Gastroesophageal sphincter (tissue), 4 donors: ENCODE data around the gene ACER2. TPM values are rescaled to one million over a fixed set of nuclear protein-coding genes. Genes with fewer than 3 reads are reported as not detected.

Experiments
- ATAC-seq: fragments of 150-250 bp; one replicate; pipeline ENCODE4 v1.9.1; 2016; ENCODE audit warnings: mild to moderate bottlenecking, moderate library complexity
- H3K27ac ChIP-seq, 4 donors: fragments of 200-600 bp; sonication (generic) in 3 of 4; 1 replicate in 3 of 4; 2 replicates in 1 of 4; pipeline ENCODE4 v1.5.1; 2016 to 2019
- H3K27me3 ChIP-seq: fragments of 200-600 bp; sonication (generic); one replicate; pipeline ENCODE4 v1.5.1; 2019
- H3K36me3 ChIP-seq, 2 donors: fragments of 200-600 bp; sonication (generic); one replicate each; pipeline ENCODE4 v1.5.1; 2019; ENCODE audit warnings: control low read depth in 1 of 2
- H3K4me1 ChIP-seq, 3 donors: fragments of 200-600 bp; sonication (generic); 1 replicate in 2 of 3; 2 replicates in 1 of 3; pipeline ENCODE4 v1.5.1; 2016 to 2019; ENCODE audit warnings: control low read depth in 2 of 3
- H3K4me3 ChIP-seq, 2 donors: fragments of 200-600 bp; sonication (generic); one replicate each; pipeline ENCODE4 v1.5.1; 2019; ENCODE audit warnings: mild to moderate bottlenecking in 1 of 2, moderate library complexity in 1 of 2
- H3K9me3 ChIP-seq, 3 donors: fragments of 200-600 bp; sonication (generic); one replicate each; pipeline ENCODE4 v1.5.1; 2017 to 2019; ENCODE audit warnings: control low read depth in 2 of 3
- CTCF ChIP-seq, 4 experiments: fragments of 200-600 bp in 2 of 4; fragments of 450-650 bp in 2 of 4; sonication (generic) in 1 of 4; IDR thresholded peaks; one replicate each; pipeline ENCODE4 v1.5.1; 2017 to 2019; ENCODE audit warnings: antibody characterized with exemption in 4 of 4, mild to moderate bottlenecking in 2 of 4, moderate library complexity in 2 of 4
- EP300 ChIP-seq: sonication (generic); formaldehyde crosslinking; IDR thresholded peaks from one replicate; pipeline ENCODE4 v1.6.1; 2017; ENCODE audit warnings: antibody characterized with exemption, mild to moderate bottlenecking
- POLR2A ChIP-seq, 2 donors: fragments of 450-650 bp; IDR thresholded peaks; one replicate each; pipeline ENCODE4 v1.6.1; 2017; ENCODE audit warnings: antibody characterized with exemption in 2 of 2, mild to moderate bottlenecking in 2 of 2, moderate library complexity in 1 of 2
- POLR2AphosphoS5 ChIP-seq: sonication (generic); formaldehyde crosslinking; IDR thresholded peaks from one replicate; pipeline ENCODE4 v1.6.1; 2017; ENCODE audit warnings: antibody characterized with exemption
- WGBS, 2 donors: methylation state at CpG; one replicate each; pipeline ENCODE4 v1.1.5; 2018; ENCODE audit warnings: low coverage in 1 of 2; 5-methylcytosine and 5-hydroxymethylcytosine counted together
- total RNA-seq, 4 donors: library from RNA; depleted of rRNA; stranded (reverse); fragments of >200 nt; gene quantifications; one replicate each; pipeline ENCODE4 v1.1.0, GENCODE V29; 2016

Gene ACER2
- total RNA-seq, 4 donors from 2014 or later, result 2.4 to 6.1 (median 3.2) TPM

DNA sequence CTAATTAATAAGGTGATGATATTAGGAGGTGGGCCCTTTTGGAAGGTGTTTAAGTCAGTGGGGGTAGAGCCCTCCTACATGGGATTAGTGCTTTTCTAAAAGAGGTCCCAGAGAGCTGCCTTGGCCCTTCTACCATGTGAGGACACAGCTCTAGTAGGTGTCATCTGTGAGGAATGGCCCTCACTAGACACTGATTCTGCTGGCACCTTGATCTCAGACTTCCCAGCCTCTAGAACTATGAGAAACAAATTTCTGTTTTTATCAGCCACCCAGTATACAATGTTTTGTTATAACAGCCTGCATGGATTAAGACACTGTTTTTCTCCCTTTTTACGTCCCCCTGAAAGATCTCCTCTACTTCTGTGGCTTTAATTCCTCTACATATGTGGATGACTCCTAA is 31.6 kb downstream of the ACER2 start:
- Histone ChIP-seq H3K4me1 (no peaks in the 10 kb centered on the region), H3K36me3 (peaks cover 0 to 27% of the 10 kb centered on the region in 2 donors), H3K27me3 (no peaks in the 10 kb centered on the region), H3K27ac (no peak overlapping the region), H3K9me3 (no peaks in the 10 kb centered on the region), H3K4me3 (no peak overlapping the region)
- 83 to 100% methylated on average over 1 of the region's 1 CpG for WGBS, 2 donors
- TF ChIP-seq EP300 (no peak), CTCF (IDR thresholded peaks at IDR 0.05) (no peak), POLR2AphosphoS5 (no peak)
- ATAC-seq, result no peak

- TF ChIP-seq POLR2A (IDR thresholded peaks at IDR 0.05) (no peak), POLR2AphosphoS5 (no peak), CTCF (IDR thresholded peaks at IDR 0.05) (no peak), EP300 (no peak)
- Histone ChIP-seq H3K4me3 (no peak overlapping the region), H3K4me1 (no peaks in the 10 kb centered on the region), H3K9me3 (no peaks in the 10 kb centered on the region), H3K36me3 (peaks cover 0 to 29% of the 10 kb centered on the region in 2 donors), H3K27me3 (no peaks in the 10 kb centered on the region), H3K27ac (no peak overlapping the region)
- WGBS, 2 donors, result 90 to 100% methylated on average over 1 to 5 of the region's 5 CpGs
- ATAC-seq, result peak; percentile 79
Observed at GRCh38 chr9:19440823-19441580, 32.2 kb downstream of the ACER2 start.

DNA sequence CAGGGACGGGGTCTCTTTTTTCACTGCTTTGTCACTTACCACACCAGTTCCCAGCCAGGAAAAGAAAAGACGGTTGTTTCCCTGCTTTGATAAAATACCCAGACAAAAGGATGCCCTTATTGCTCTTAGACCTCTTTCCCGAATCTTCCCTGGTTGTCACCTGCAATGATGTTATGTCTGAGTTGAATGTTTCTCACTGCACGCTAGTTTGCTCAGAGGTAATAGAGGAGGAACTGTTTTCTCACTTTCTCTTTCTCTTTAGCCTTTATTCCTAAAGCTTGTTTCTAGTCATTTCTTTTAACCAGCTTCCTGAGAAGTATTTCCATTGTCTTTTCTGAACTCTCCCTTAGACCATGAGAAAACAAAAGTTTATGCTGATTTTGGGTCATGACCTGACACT is 32.9 kb downstream of the ACER2 start:
- no peaks in the 10 kb centered on the region for H3K27me3 ChIP-seq
- no peak overlapping the region for H3K4me3 ChIP-seq
- no peaks in the 10 kb centered on the region for H3K4me1 ChIP-seq
- ATAC-seq, result no peak
- 77% methylated on average over 3 to 4 of the region's 4 CpGs for WGBS, 2 donors
- H3K9me3 ChIP-seq, result no peaks in the 10 kb centered on the region
- no peak overlapping the region for H3K27ac ChIP-seq
- TF ChIP-seq POLR2AphosphoS5, result no peak
- TF ChIP-seq POLR2A (IDR thresholded peaks at IDR 0.05), result no peak
- TF ChIP-seq EP300, result no peak
- no peak for TF ChIP-seq CTCF (IDR thresholded peaks at IDR 0.05)
- peaks cover 0 to 37% of the 10 kb centered on the region in 2 donors for H3K36me3 ChIP-seq

DNA sequence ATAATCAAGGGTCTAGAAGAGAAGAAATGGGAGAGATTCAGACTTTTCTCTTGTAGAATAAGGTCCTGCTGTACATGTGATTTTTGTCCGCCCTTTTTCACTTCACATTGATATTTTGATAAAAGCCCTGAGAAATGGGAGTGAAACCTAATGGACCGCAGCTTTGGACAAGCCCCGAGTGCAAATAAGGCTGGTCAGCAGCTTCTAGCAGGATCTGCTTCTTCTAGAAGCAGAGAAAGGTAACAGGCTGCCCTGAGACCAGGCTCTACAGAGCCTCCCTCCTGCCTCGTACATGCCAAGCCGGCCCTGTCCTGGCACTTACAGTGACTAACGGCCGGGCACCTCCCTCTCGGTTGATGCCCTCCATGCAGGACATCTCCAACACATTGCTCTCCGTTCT is 33.4 kb downstream of the ACER2 start:
- Histone ChIP-seq H3K36me3 (peaks cover 0 to 40% of the 10 kb centered on the region in 2 donors), H3K9me3 (no peaks in the 10 kb centered on the region), H3K27me3 (no peaks in the 10 kb centered on the region), H3K4me1 (no peaks in the 10 kb centered on the region), H3K27ac (no peak overlapping the region), H3K4me3 (no peak overlapping the region)
- WGBS, 2 donors, result 82 to 96% methylated on average over 5 to 9 of the region's 9 CpGs
- no peak for TF ChIP-seq POLR2A (IDR thresholded peaks at IDR 0.05)
- no peak for TF ChIP-seq POLR2AphosphoS5
- TF ChIP-seq EP300, result no peak
- no peak for TF ChIP-seq CTCF (IDR thresholded peaks at IDR 0.05)
- ATAC-seq, result no peak

- Histone ChIP-seq H3K4me1 (no peaks in the 10 kb centered on the region), H3K36me3 (peaks cover 0 to 28% of the 10 kb centered on the region in 2 donors), H3K27ac (no peak overlapping the region), H3K27me3 (no peaks in the 10 kb centered on the region), H3K4me3 (no peak overlapping the region), H3K9me3 (no peaks in the 10 kb centered on the region)
- no peak for ATAC-seq
- 78% methylated on average over 2 of the region's 2 CpGs; no CpG with 5 or more reads in 1 of the 2 donors for WGBS, 2 donors
- TF ChIP-seq POLR2AphosphoS5 (no peak), POLR2A (IDR thresholded peaks at IDR 0.05) (no peak), EP300 (no peak), CTCF (IDR thresholded peaks at IDR 0.05) (no peak)
Observed at GRCh38 chr9:19445452-19445851, 36.6 kb downstream of the ACER2 start.
